HFF-Myc (cell line): Measurements from ENCODE around the gene CTNNA1.

Experiments
- DNase-seq: peaks from one replicate; pipeline ENCODE4 v3.0.0-alpha.2; 2011; ENCODE audit warnings: low read depth; ENCODE audit errors: extremely low read depth
- H3K4me3 ChIP-seq: replicated peaks from 2 replicates; pipeline ENCODE4 v1.5.1; 2011; ENCODE audit warnings: low read depth, mild to moderate bottlenecking, control low read depth, low read length
- CTCF ChIP-seq: IDR thresholded peaks from 2 replicates; pipeline ENCODE4 v1.5.1; 2012; ENCODE audit warnings: mild to moderate bottlenecking, low read depth, low read length, control low read depth; ENCODE audit errors: missing control alignments

The CTNNA1 gene

GRCh38 chr5:138961221-138961620, 208.0 kb downstream of the CTNNA1 start:
- no peak for DNase-seq
- TF ChIP-seq CTCF, result no peak

DNA sequence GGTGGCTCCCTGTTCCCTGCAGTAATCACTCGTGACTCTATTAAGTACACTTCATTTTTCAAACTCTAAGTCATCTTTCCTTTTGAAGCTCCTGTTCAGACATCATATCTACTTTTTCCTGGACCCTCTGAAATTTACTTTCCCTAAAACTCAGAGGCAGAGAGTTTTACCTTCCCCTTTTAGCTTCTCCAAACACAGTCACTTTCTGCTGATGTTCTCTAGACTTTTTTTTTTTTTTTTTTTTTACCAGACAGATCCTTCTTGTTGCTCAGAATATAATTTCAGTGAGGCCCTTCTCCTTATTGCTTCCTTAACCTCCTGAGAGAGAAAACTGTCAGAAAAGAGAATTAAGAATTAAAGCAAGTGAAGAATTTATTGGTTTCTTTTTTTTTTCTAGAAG, 208.5 kb downstream of the CTNNA1 start:
- no peak overlapping the region for H3K4me3 ChIP-seq
- no peak for DNase-seq
- no peak for TF ChIP-seq CTCF

More at GRCh38 chr5:138961221-138961620, 208.0 kb downstream of the CTNNA1 start:
- H3K4me3 ChIP-seq, result no peak overlapping the region

- no peak for TF ChIP-seq CTCF
- no peak overlapping the region for H3K4me3 ChIP-seq
- DNase-seq, result no peak
Observed at GRCh38 chr5:138962614-138963370, 209.6 kb downstream of the CTNNA1 start.

- TF ChIP-seq CTCF, result no peak
- no peak for DNase-seq
- H3K4me3 ChIP-seq, result no peak overlapping the region
Observed at GRCh38 chr5:138963763-138964371, 210.6 kb downstream of the CTNNA1 start.

GRCh38 chr5:138964647-138965201, 211.5 kb downstream of the CTNNA1 start:
- H3K4me3 ChIP-seq, result no peak overlapping the region
- no peak for TF ChIP-seq CTCF
- no peak for DNase-seq

GRCh38 chr5:138965626-138966025, 212.4 kb downstream of the CTNNA1 start:
- no peak for TF ChIP-seq CTCF
- no peak for DNase-seq
- H3K4me3 ChIP-seq, result no peak overlapping the region
